Measurements from ENCODE around the gene MRPL58.
"Not testable (repeated sequence)": the region's sequence is repeated elsewhere in the genome, so short reads cannot be mapped to it uniquely, and the experiment has no call there.

Gene MRPL58

DNA sequence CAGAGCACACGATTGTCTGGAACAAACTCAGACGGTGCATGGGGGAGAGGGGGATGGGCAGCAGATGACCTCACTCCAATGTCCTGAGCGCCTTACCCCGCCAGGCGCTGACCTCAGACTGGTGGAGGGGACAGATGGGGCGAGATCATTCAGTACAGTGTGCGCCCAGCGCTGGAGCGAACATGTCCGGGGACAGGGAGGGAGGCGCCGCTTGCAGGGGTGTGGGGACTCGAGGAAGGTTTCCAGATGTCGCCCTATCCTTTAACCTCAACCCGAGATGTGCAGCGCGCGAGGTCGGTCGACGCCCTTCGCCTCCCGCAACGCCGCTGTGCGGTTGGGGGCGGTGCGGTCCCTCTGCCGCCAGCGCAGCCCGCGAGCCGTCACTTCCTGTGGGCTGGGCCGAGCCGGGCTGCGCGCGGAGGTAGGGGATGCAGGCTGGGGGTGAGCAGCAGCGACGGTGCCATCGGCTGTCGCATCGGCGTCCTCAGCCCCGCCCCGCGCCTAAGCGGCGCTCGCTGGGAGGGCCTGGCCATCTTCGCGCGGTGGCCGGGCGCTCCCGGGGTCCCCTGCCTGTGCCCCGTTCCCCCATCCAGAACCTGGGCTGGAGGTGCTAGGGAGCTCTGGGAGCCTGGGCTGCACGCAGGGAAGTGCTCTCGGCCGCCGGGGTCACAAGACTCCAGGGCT is 30.3 kb upstream of the MRPL58 start:
- Histone ChIP-seq H3K9me3 (ENCODE audit: insufficient read depth, low read depth, low read length) (no peaks in the 10 kb centered on the region), H3K79me2 (ENCODE audit: insufficient read depth, low read length) (no peaks in the 10 kb centered on the region), H3K4me2 (ENCODE audit: low read depth, low read length, poor library complexity, severe bottlenecking) (peak overlapping the region; percentile 95), H3K4me1 (ENCODE audit: insufficient read depth, low read length, poor library complexity, severe bottlenecking) (peaks cover 12% of the 10 kb centered on the region), H3K9me2 (replicated peaks; ENCODE audit: low read depth, low read length) (no peaks in the 10 kb centered on the region), H3K27me3 (ENCODE audit: insufficient read depth, low read length, poor library complexity, severe bottlenecking) (no peaks in the 10 kb centered on the region), H4K20me1 (ENCODE audit: insufficient read depth, low read length, poor library complexity, severe bottlenecking) (no peaks in the 10 kb centered on the region), H3K9ac (ENCODE audit: low read depth, low read length, poor library complexity, severe bottlenecking) (peak overlapping the region; percentile 51), H2AFZ (ENCODE audit: low read length) (peak overlapping the region; percentile 95), H3F3A (ENCODE audit: low read depth) (no peaks in the 10 kb centered on the region), H3K36me3 (ENCODE audit: insufficient read depth, low read length) (no peaks in the 10 kb centered on the region), H3K4me3 (ENCODE audit: low read length, poor library complexity, severe bottlenecking) (peak overlapping the region; percentile 77)
- no peak for TF ChIP-seq EZH2phosphoT487 (IDR thresholded peaks at IDR 0.05; ENCODE audit: borderline replicate concordance)
- TF ChIP-seq, protein P1, sequence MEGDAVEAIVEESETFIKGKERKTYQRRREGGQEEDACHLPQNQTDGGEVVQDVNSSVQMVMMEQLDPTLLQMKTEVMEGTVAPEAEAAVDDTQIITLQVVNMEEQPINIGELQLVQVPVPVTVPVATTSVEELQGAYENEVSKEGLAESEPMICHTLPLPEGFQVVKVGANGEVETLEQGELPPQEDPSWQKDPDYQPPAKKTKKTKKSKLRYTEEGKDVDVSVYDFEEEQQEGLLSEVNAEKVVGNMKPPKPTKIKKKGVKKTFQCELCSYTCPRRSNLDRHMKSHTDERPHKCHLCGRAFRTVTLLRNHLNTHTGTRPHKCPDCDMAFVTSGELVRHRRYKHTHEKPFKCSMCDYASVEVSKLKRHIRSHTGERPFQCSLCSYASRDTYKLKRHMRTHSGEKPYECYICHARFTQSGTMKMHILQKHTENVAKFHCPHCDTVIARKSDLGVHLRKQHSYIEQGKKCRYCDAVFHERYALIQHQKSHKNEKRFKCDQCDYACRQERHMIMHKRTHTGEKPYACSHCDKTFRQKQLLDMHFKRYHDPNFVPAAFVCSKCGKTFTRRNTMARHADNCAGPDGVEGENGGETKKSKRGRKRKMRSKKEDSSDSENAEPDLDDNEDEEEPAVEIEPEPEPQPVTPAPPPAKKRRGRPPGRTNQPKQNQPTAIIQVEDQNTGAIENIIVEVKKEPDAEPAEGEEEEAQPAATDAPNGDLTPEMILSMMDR (conservative IDR thresholded peaks at IDR 0.05; ENCODE audit: low read length), result no peak

DNA sequence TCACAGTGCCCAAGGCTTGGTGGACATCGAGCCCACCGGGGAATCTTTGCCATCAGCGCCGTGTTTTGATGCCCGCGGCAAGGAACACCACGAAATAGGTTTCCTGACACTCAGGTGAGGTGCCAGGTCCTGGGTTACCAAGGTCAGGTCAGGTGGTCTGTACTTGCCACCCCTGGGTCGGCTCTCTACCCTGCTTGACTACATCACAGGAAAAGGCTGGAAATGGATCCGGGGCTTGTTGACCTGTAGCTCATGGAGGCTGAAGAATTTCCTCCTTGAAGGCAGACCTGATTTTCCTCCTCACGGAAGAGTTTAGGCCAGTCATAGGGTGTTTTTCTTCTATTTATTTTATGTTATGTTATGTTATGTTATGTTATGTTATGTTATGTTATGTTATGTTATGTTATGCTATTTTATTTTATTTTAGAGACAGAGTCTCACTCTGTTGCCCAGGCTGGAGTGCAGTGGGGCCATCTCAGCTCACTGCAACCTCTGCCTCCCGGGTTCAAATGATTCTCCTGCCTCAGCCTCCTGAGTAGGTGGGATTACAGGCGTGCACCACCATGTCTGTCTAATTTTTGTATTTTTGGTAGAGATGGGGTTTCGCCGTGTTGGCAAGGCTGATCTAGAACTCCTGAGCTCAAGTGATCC is 29.7 kb upstream of the MRPL58 start:
- not testable (repeated sequence) for H3K27me3 ChIP-seq (ENCODE audit: insufficient read depth, low read length, poor library complexity, severe bottlenecking); H3K9me3 ChIP-seq (ENCODE audit: insufficient read depth, low read depth, low read length); H4K20me1 ChIP-seq (ENCODE audit: insufficient read depth, low read length, poor library complexity, severe bottlenecking); H3K79me2 ChIP-seq (ENCODE audit: insufficient read depth, low read length); H3F3A ChIP-seq (ENCODE audit: low read depth); H3K36me3 ChIP-seq (ENCODE audit: insufficient read depth, low read length); H3K9me2 ChIP-seq (replicated peaks; ENCODE audit: low read depth, low read length)
- Histone ChIP-seq H3K9ac (ENCODE audit: low read depth, low read length, poor library complexity, severe bottlenecking) (peak overlapping the region; percentile 51), H3K4me3 (ENCODE audit: low read length, poor library complexity, severe bottlenecking) (peak overlapping the region; percentile 77), H3K4me2 (ENCODE audit: low read depth, low read length, poor library complexity, severe bottlenecking) (peak overlapping the region; percentile 95), H3K4me1 (ENCODE audit: insufficient read depth, low read length, poor library complexity, severe bottlenecking) (peaks cover 15% of the 10 kb centered on the region), H2AFZ (ENCODE audit: low read length) (peak overlapping the region; percentile 95)

DNA sequence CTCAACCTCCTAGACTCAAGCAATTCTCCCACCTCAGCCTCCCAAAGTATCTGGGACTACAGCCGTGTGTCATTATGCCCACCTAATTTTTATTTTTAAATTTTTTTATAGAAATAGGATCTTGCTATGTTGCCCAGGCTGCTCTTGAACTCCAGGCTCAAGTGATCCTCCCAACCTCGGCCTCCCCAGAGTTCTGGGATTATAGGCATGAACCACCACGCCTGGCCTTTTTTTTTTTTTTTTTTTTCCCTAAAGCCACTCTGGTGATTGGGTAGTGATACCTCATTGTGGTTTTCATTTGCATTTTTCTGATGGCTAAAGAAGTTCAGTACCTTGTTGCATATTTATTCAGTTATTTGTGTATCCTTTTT is 26.3 kb upstream of the MRPL58 start:
- no peaks in the 10 kb centered on the region for H3K9me3 ChIP-seq (ENCODE audit: insufficient read depth, low read depth, low read length)
- H3K9me2 ChIP-seq (replicated peaks; ENCODE audit: low read depth, low read length), result no peaks in the 10 kb centered on the region
- TF ChIP-seq EZH2phosphoT487 (IDR thresholded peaks at IDR 0.05; ENCODE audit: borderline replicate concordance), result no peak
- TF ChIP-seq, protein P1 (conservative IDR thresholded peaks at IDR 0.05; ENCODE audit: low read length), result no peak
- H3K4me2 ChIP-seq (ENCODE audit: low read depth, low read length, poor library complexity, severe bottlenecking), result no peak overlapping the region
- no peaks in the 10 kb centered on the region for H4K20me1 ChIP-seq (ENCODE audit: insufficient read depth, low read length, poor library complexity, severe bottlenecking)
- peaks cover 14% of the 10 kb centered on the region for H3K27me3 ChIP-seq (ENCODE audit: insufficient read depth, low read length, poor library complexity, severe bottlenecking)
- H3K4me3 ChIP-seq (ENCODE audit: low read length, poor library complexity, severe bottlenecking), result no peak overlapping the region
- H2AFZ ChIP-seq (ENCODE audit: low read length), result no peak overlapping the region
- H3K36me3 ChIP-seq (ENCODE audit: insufficient read depth, low read length), result no peaks in the 10 kb centered on the region
- H3K79me2 ChIP-seq (ENCODE audit: insufficient read depth, low read length), result no peaks in the 10 kb centered on the region
- H3F3A ChIP-seq (ENCODE audit: low read depth), result no peaks in the 10 kb centered on the region
- H3K9ac ChIP-seq (ENCODE audit: low read depth, low read length, poor library complexity, severe bottlenecking), result no peak overlapping the region
- peaks cover 18% of the 10 kb centered on the region for H3K4me1 ChIP-seq (ENCODE audit: insufficient read depth, low read length, poor library complexity, severe bottlenecking)
